ENCODE results near the gene POFUT1. TPM values are rescaled to one million over a fixed set of nuclear protein-coding genes. Genes with fewer than 3 reads are reported as not detected.

POFUT1 gene
- polyA plus RNA-seq, 2 of the 4 experiments (the other 2 are of a cell fraction): 29.6 to 43.9 TPM

DNA sequence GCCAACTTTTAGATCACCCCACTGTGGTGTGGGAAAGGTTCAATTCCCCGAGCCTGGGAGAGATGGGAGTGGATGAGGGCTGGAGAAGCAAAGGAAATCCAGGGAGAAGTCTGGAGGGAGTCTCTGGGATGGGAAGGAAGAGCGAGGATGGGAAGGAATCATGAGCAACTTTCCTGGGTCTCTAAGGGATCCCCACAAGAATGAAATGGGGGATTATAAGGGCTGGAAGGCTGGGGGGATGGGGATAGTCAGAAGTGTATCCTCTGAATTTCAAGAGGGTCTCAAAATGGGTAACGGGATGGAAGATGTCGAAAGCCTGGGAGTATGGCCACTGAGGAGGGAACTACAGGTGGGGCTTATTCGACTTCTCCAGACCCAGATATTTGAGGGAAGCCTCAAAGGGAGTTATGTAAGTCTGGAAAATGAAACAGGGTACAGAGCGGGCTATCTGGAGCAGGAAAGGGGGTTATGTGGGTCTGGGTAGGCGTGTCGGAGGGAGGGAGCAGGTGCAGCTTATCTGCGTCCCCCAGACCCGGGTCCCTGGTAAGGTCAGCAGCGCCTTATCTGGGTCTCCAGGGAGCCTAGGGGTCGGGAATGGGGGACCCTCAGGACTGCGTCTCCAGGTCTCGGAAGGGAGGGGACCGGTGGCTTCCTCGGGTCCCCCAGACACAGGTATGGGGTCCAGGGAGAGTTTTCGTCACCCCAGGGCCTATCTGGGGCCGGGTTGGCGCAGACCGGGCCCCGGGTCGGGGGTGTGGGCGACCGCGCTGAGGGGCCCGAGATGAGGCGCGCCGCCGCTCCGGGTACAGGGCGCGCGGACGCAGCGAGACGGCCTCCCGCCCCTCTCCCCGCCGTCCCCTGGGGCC is 687 bp upstream of the POFUT1 start:
- FAIRE-seq: no peak
- CTCF ChIA-PET: no interaction called here
- Histone ChIP-seq H3K4me3 (peak overlapping the region; percentile 92), H3K27ac (peak overlapping the region; percentile 98 to 100), H3K4me1 (peaks cover 30% of the 10 kb centered on the region), H3K4me2 (peak overlapping the region; percentile 88), H3K9me3 (no peaks in the 10 kb centered on the region)
- TF ChIP-seq TFCP2L1 (CRISPR knock-in tag; IDR thresholded peaks at IDR 0.05) (no peak), FOXS1 (CRISPR knock-in tag; IDR thresholded peaks at IDR 0.05) (no peak), PHF8 (IDR thresholded peaks at IDR 0.05; ENCODE audit: borderline replicate concordance, low read depth) (no peak; the same call in none of the 2 replicates), CHD2 (IDR thresholded peaks at IDR 0.05; ENCODE audit: low read length, partially characterized antibody) (no peak)
- DNase-seq (ENCODE audit: low read depth in 1 of 2, low spot score in 1 of 2): peak in 1 of 2 experiments; percentile 18
- ATAC-seq: peak in 1 of 2 experiments; percentile 3; a peak in 2 of 6 replicates
- WGBS (ENCODE audit: missing lambda C conversion rate): 5% methylated on average over 15 of the region's 40 CpGs
- POLR2A ChIA-PET: no interaction called here

DNA sequence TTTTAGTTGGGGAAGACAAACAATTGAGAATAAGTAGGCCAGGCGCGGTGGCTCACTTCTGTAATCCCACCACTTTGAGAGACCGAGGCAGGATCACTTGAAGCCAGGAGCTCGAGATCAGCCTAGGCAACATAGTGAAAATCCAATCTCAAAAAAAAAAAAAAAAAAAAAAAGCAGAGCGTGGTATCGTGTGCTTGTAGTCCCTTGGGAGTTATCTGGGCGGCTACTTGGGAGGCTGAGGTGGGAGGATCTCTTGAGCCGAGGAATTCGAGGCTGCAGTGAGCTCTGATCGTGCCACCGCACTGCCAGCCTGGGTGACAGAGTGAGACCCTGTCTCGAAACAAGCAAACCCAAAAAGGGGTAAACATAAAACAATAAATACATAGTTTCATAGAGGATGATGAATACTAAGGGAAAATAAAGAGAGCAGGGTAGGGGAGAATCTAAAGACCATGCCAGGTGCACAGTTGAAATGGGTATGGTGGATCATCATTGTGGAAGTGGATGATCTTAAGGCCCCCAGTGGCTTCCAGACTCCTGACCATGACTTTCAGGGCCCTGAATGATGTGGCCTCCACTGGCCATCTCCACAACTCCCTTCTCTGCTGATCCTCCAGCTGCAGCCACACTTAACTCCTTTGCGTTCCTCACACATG is 947 bp downstream of the POFUT1 start:
- peak overlapping the region; percentile 92 for H3K4me3 ChIP-seq
- peak overlapping the region; percentile 76 for H3K4me2 ChIP-seq
- H3K4me1 ChIP-seq: peaks cover 30% of the 10 kb centered on the region
- WGBS (ENCODE audit: missing lambda C conversion rate): 57% methylated on average over 13 of the region's 13 CpGs
- ATAC-seq (no peak), FAIRE-seq (no peak), DNase-seq (ENCODE audit: low read depth in 1 of 2, low spot score in 1 of 2) (no peak)
- ChIA-PET CTCF (interaction anchor here (0.6 to 1.5 kb wide), 3 partner anchors 23 to 248 kb away, joined by 3 to 4 read pairs (median 3); no protein-coding TSS in a partner anchor), POLR2A (interaction anchor here (0.6 kb wide), 1 partner anchor 217 kb away, joined by 3 read pairs; no protein-coding TSS in a partner anchor)
- TF ChIP-seq, protein P1, sequence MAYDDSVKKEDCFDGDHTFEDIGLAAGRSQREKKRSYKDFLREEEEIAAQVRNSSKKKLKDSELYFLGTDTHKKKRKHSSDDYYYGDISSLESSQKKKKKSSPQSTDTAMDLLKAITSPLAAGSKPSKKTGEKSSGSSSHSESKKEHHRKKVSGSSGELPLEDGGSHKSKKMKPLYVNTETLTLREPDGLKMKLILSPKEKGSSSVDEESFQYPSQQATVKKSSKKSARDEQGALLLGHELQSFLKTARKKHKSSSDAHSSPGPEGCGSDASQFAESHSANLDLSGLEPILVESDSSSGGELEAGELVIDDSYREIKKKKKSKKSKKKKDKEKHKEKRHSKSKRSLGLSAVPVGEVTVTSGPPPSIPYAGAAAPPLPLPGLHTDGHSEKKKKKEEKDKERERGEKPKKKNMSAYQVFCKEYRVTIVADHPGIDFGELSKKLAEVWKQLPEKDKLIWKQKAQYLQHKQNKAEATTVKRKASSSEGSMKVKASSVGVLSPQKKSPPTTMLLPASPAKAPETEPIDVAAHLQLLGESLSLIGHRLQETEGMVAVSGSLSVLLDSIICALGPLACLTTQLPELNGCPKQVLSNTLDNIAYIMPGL (CRISPR knock-in tag; IDR thresholded peaks at IDR 0.05; ENCODE audit: borderline replicate concordance): no peak
- TF ChIP-seq, protein P2, sequence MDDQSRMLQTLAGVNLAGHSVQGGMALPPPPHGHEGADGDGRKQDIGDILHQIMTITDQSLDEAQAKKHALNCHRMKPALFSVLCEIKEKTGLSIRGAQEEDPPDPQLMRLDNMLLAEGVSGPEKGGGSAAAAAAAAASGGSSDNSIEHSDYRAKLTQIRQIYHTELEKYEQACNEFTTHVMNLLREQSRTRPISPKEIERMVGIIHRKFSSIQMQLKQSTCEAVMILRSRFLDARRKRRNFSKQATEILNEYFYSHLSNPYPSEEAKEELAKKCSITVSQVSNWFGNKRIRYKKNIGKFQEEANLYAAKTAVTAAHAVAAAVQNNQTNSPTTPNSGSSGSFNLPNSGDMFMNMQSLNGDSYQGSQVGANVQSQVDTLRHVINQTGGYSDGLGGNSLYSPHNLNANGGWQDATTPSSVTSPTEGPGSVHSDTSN (IDR thresholded peaks at IDR 0.05): no peak
- TF ChIP-seq HDAC2 (IDR thresholded peaks at IDR 0.05) (no peak), EHMT2 (IDR thresholded peaks at IDR 0.05; ENCODE audit: low read depth) (no peak), HOXB13 (CRISPR knock-in tag; IDR thresholded peaks at IDR 0.05; ENCODE audit: low read depth) (no peak)
- TF ChIP-seq, protein P3, sequence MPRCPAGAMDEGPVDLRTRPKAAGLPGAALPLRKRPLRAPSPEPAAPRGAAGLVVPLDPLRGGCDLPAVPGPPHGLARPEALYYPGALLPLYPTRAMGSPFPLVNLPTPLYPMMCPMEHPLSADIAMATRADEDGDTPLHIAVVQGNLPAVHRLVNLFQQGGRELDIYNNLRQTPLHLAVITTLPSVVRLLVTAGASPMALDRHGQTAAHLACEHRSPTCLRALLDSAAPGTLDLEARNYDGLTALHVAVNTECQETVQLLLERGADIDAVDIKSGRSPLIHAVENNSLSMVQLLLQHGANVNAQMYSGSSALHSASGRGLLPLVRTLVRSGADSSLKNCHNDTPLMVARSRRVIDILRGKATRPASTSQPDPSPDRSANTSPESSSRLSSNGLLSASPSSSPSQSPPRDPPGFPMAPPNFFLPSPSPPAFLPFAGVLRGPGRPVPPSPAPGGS (IDR thresholded peaks at IDR 0.05): no peak
- TF ChIP-seq, protein P4, sequence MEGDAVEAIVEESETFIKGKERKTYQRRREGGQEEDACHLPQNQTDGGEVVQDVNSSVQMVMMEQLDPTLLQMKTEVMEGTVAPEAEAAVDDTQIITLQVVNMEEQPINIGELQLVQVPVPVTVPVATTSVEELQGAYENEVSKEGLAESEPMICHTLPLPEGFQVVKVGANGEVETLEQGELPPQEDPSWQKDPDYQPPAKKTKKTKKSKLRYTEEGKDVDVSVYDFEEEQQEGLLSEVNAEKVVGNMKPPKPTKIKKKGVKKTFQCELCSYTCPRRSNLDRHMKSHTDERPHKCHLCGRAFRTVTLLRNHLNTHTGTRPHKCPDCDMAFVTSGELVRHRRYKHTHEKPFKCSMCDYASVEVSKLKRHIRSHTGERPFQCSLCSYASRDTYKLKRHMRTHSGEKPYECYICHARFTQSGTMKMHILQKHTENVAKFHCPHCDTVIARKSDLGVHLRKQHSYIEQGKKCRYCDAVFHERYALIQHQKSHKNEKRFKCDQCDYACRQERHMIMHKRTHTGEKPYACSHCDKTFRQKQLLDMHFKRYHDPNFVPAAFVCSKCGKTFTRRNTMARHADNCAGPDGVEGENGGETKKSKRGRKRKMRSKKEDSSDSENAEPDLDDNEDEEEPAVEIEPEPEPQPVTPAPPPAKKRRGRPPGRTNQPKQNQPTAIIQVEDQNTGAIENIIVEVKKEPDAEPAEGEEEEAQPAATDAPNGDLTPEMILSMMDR (IDR thresholded peaks at IDR 0.05): no peak
- peak overlapping the region; percentile 98 to 100 for H3K27ac ChIP-seq
- H3K9me3 ChIP-seq: no peaks in the 10 kb centered on the region

All from A549 (cell line).